CD14-positive monocyte (primary cell): ENCODE data around the gene DAB2IP. TPM values are rescaled to one million over a fixed set of nuclear protein-coding genes. Genes with fewer than 3 reads are reported as not detected.

Source experiments
- DNase-seq, 3 donors: peaks; one replicate each; pipeline ENCODE4 v3.0.0-alpha.2; 2011 to 2022
- H2AFZ ChIP-seq: 2 replicates; pipeline ENCODE4 v1.6.0; 2012; ENCODE audit warnings: mild to moderate bottlenecking, low read depth, low read length, inconsistent platforms; ENCODE audit not compliant: insufficient read depth, poor library complexity, severe bottlenecking
- H3K27ac ChIP-seq, 2 donors: 1 replicate in 1 of 2; 2 replicates in 1 of 2; pipeline ENCODE4 v1.5.1; 2012 to 2013; ENCODE audit warnings: low read length in 2 of 2, control low read depth in 1 of 2, inconsistent platforms in 1 of 2, low read depth in 1 of 2, mild to moderate bottlenecking in 1 of 2
- H3K27me3 ChIP-seq, 2 donors: one replicate each; pipeline versions ENCODE4 v1.6.0 to v1.6.1; 2011 to 2013; ENCODE audit warnings: low read length in 2 of 2; ENCODE audit not compliant: control insufficient read depth in 2 of 2, insufficient read depth in 2 of 2
- H3K36me3 ChIP-seq, 2 donors: replicated peaks in 1 of 2; 1 replicate in 1 of 2; 2 replicates in 1 of 2; pipeline versions ENCODE4 v1.5.1 to v1.6.1; 2012 to 2013; ENCODE audit warnings: low read length in 2 of 2, control low read depth in 1 of 2, inconsistent platforms in 1 of 2, mild to moderate bottlenecking in 1 of 2; ENCODE audit not compliant: insufficient read depth in 2 of 2, control insufficient read depth in 1 of 2
- H3K4me1 ChIP-seq, 2 donors: 1 replicate in 1 of 2; 2 replicates in 1 of 2; pipeline versions ENCODE4 v1.5.1 to v1.6.1; 2012 to 2013; ENCODE audit warnings: low read length in 2 of 2, control low read depth in 1 of 2, inconsistent platforms in 1 of 2, mild to moderate bottlenecking in 1 of 2, moderate library complexity in 1 of 2; ENCODE audit not compliant: insufficient read depth in 2 of 2, control insufficient read depth in 1 of 2
- H3K4me2 ChIP-seq: replicated peaks from 2 replicates; pipeline ENCODE3; 2012; ENCODE audit warnings: low read length, moderate library complexity, mild to moderate bottlenecking; ENCODE audit not compliant: poor library complexity, severe bottlenecking; ENCODE audit errors: extremely low read depth
- H3K4me3 ChIP-seq, 3 experiments: fragments of 200-600 bp in 1 of 3; sonication (generic) in 1 of 3; replicated peaks in 1 of 3; 1 replicate in 2 of 3; 2 replicates in 1 of 3; pipeline ENCODE4 v1.5.1; 2011 to 2013; ENCODE audit warnings: low read length in 3 of 3, mild to moderate bottlenecking in 3 of 3, control low read depth in 2 of 3, low read depth in 2 of 3, inconsistent platforms in 1 of 3, moderate library complexity in 1 of 3
- H3K79me2 ChIP-seq: 2 replicates; pipeline ENCODE4 v1.6.0; 2012; ENCODE audit warnings: mild to moderate bottlenecking, control low read depth, inconsistent platforms, low read length, moderate library complexity; ENCODE audit not compliant: insufficient read depth
- H3K9ac ChIP-seq: 2 replicates; pipeline ENCODE4 v1.6.0; 2017; ENCODE audit warnings: low read length, mild to moderate bottlenecking; ENCODE audit not compliant: insufficient read depth, poor library complexity, severe bottlenecking
- H3K9me3 ChIP-seq, 2 donors: replicated peaks in 1 of 2; 1 replicate in 1 of 2; 2 replicates in 1 of 2; pipeline versions ENCODE4 v1.5.1 to v1.6.1; 2012 to 2013; ENCODE audit warnings: low read length in 2 of 2, control low read depth in 1 of 2; ENCODE audit not compliant: control insufficient read depth in 1 of 2, insufficient read depth in 1 of 2
- H4K20me1 ChIP-seq: 2 replicates; pipeline ENCODE4 v1.6.0; 2012; ENCODE audit warnings: mild to moderate bottlenecking, low read length, control low read depth, moderate library complexity; ENCODE audit not compliant: insufficient read depth
- H3K27ac Mint-ChIP-seq, 7 donors: one replicate each; pipeline ENCODE4 v1.8.0; 2020; ENCODE audit warnings: mild to moderate bottlenecking in 7 of 7, mixed read lengths in 7 of 7, moderate library complexity in 6 of 7, inconsistent platforms in 2 of 7
- H3K27me3 Mint-ChIP-seq, 3 donors: one replicate each; pipeline ENCODE4 v1.8.0; 2021 to 2022; ENCODE audit warnings: low read depth in 3 of 3, mild to moderate bottlenecking in 3 of 3, mixed read lengths in 3 of 3, moderate library complexity in 3 of 3, inconsistent platforms in 1 of 3
- H3K36me3 Mint-ChIP-seq, 2 donors: one replicate each; pipeline ENCODE4 v1.8.0; 2020; ENCODE audit warnings: mixed read lengths in 2 of 2, inconsistent platforms in 1 of 2, mild to moderate bottlenecking in 1 of 2
- H3K4me1 Mint-ChIP-seq: one replicate; pipeline ENCODE4 v1.8.0; 2020; ENCODE audit warnings: mild to moderate bottlenecking, mixed read lengths
- H3K4me3 Mint-ChIP-seq, 2 donors: one replicate each; pipeline ENCODE4 v1.8.0; 2020; ENCODE audit warnings: mild to moderate bottlenecking in 2 of 2, mixed read lengths in 2 of 2, moderate library complexity in 1 of 2
- H3K9me3 Mint-ChIP-seq, 7 donors: one replicate each; pipeline ENCODE4 v1.8.0; 2020 to 2022; ENCODE audit warnings: mixed read lengths in 7 of 7, mild to moderate bottlenecking in 6 of 7, moderate library complexity in 6 of 7, inconsistent platforms in 2 of 7
- CTCF ChIP-seq: fragments of 200-600 bp; IDR thresholded peaks from one replicate; pipeline ENCODE4 v1.8.0; 2022; ENCODE audit warnings: antibody characterized with exemption, mild to moderate bottlenecking
- WGBS: methylation state at CpG from one replicate; pipeline ENCODE4 v1.1.5; 2013; ENCODE audit warnings: missing lambda C conversion rate; ENCODE audit not compliant: insufficient coverage; 5-methylcytosine and 5-hydroxymethylcytosine counted together
- intact Hi-C, 2 donors: fragments of 100-400 bp; cut with micrococcal nuclease; formaldehyde crosslinking; loops; one replicate each; pipeline versions ENCODE4 v1.15.0 to v1.15.1; 2023
- polyA plus RNA-seq, 3 donors: library from polyadenylated mRNA; depleted of rRNA in 1 of 3; unstranded in 2 of 3; stranded (reverse) in 1 of 3; fragments of 300-500 nt in 2 of 3; fragments of >200 nt in 1 of 3; fragmentation: Illumina TruSeq in 2 of 3; gene quantifications; 1 replicate in 2 of 3; 2 replicates in 1 of 3; pipeline ENCODE4 v1.2.3, GENCODE V29; 2012 to 2021

DAB2IP gene
- polyA plus RNA-seq, 3 donors: 0.13 TPM; not detected in 2

- intact Hi-C loops: no loop called here
- Mint-ChIP-seq H3K27ac (no peak overlapping the region), H3K4me3 (no peak overlapping the region), H3K36me3 (no peaks in the 10 kb centered on the region), H3K4me1 (peaks cover 8% of the 10 kb centered on the region), H3K27me3 (peaks cover 2 to 11% (median 10%) of the 10 kb centered on the region in 3 donors), H3K9me3 (peaks cover 0 to 2% (median 0%) of the 10 kb centered on the region in 7 donors)
- Histone ChIP-seq H3K4me3 (no peak overlapping the region), H3K9me3 (no peaks in the 10 kb centered on the region), H3K36me3 (no peaks in the 10 kb centered on the region), H2AFZ (no peak overlapping the region), H3K79me2 (no peaks in the 10 kb centered on the region), H4K20me1 (no peaks in the 10 kb centered on the region), H3K4me2 (no peak overlapping the region), H3K9ac (no peak overlapping the region), H3K27me3 (no peaks in the 10 kb centered on the region), H3K27ac (no peak overlapping the region), H3K4me1 (no peaks in the 10 kb centered on the region)
- WGBS: 90% methylated on average over 8 of the region's 12 CpGs
- no peak for DNase-seq
- no peak for TF ChIP-seq CTCF
Observed at GRCh38 chr9:121816845-121817450, 165.5 kb downstream of the DAB2IP start.

- Histone ChIP-seq H3K9ac (no peak overlapping the region), H3K36me3 (no peaks in the 10 kb centered on the region), H2AFZ (no peak overlapping the region), H3K4me3 (no peak overlapping the region), H3K27me3 (no peaks in the 10 kb centered on the region), H3K79me2 (no peaks in the 10 kb centered on the region), H3K27ac (no peak overlapping the region), H3K4me1 (no peaks in the 10 kb centered on the region), H4K20me1 (no peaks in the 10 kb centered on the region), H3K4me2 (no peak overlapping the region), H3K9me3 (no peaks in the 10 kb centered on the region)
- no peak for DNase-seq
- H3K27ac Mint-ChIP-seq: no peak overlapping the region
- peaks cover 8% of the 10 kb centered on the region for H3K4me1 Mint-ChIP-seq
- 87% methylated on average over 9 of the region's 9 CpGs for WGBS
- peaks cover 2 to 13% (median 10%) of the 10 kb centered on the region in 3 donors for H3K27me3 Mint-ChIP-seq
- H3K9me3 Mint-ChIP-seq: peaks cover 0 to 2% (median 0%) of the 10 kb centered on the region in 7 donors
- no peak for TF ChIP-seq CTCF
- no peak overlapping the region for H3K4me3 Mint-ChIP-seq
- intact Hi-C loops: no loop called here
- H3K36me3 Mint-ChIP-seq: no peaks in the 10 kb centered on the region
Observed at GRCh38 chr9:121817476-121817875, 166.0 kb downstream of the DAB2IP start.
